ENCODE results near the gene STX10. TPM values are rescaled to one million over a fixed set of nuclear protein-coding genes. Genes with fewer than 3 reads are reported as not detected.

The STX10 gene
- total RNA-seq, 2 donors from 2014 or later, result 30.8 to 83.4 TPM

DNA sequence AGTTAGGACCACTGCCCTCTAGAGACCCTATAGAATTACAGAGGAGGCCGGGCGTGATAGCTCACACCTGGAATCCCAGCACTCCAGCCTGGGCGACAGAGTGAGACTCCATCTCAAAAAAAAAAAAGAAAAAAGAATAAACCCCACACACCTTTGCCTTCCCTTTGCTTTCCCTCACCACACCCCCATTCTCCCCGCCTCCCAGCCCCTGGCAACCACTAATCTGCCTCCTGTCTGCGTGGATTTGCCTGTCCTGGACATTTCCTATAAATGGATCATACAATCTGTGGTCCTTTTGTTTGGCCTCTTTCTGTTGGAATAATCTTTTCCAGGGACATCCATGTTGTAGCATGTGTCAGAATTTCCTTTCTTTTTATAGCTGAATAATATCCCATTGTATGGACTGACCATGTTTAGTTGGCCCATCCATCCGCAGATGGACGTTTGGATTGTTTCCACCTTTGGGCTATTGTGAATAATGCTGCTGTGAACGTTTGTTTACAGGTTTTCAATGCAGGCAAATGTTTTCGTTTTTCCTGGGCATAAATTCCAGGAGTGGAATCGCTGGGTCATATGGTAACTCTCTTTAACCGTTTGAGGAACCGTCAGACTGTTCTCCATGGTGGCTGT lies 16.8 kb downstream of the STX10 start:
- Histone ChIP-seq H3K36me3 (peaks cover 22% of the 10 kb centered on the region), H3K4me1 (ENCODE audit: control insufficient read depth in 1 of 2, low read depth in 2 of 2) (peaks cover 0 to 4% of the 10 kb centered on the region in 2 donors), H3K27me3 (replicated peaks; ENCODE audit: insufficient read depth) (no peaks in the 10 kb centered on the region), H3K4me3 (no peak overlapping the region), H3K27ac (no peak overlapping the region), H3K9me3 (no peaks in the 10 kb centered on the region)
- no peak for ATAC-seq (ENCODE audit: insufficient number of reproducible peaks, low FRiP score, low read depth)
- DNase-seq (ENCODE audit: low spot score), result no peak
- TF ChIP-seq, protein P1, sequence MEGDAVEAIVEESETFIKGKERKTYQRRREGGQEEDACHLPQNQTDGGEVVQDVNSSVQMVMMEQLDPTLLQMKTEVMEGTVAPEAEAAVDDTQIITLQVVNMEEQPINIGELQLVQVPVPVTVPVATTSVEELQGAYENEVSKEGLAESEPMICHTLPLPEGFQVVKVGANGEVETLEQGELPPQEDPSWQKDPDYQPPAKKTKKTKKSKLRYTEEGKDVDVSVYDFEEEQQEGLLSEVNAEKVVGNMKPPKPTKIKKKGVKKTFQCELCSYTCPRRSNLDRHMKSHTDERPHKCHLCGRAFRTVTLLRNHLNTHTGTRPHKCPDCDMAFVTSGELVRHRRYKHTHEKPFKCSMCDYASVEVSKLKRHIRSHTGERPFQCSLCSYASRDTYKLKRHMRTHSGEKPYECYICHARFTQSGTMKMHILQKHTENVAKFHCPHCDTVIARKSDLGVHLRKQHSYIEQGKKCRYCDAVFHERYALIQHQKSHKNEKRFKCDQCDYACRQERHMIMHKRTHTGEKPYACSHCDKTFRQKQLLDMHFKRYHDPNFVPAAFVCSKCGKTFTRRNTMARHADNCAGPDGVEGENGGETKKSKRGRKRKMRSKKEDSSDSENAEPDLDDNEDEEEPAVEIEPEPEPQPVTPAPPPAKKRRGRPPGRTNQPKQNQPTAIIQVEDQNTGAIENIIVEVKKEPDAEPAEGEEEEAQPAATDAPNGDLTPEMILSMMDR (IDR thresholded peaks at IDR 0.05), result no peak

GRCh38 chr19:13132471-13133180 lies 17.5 kb downstream of the STX10 start:
- no peak for DNase-seq (ENCODE audit: low spot score)
- no peak overlapping the region for H3K4me3 ChIP-seq
- TF ChIP-seq, protein P1 (IDR thresholded peaks at IDR 0.05), result no peak
- H3K4me1 ChIP-seq (ENCODE audit: control insufficient read depth in 1 of 2, low read depth in 2 of 2), result peaks cover 0 to 4% of the 10 kb centered on the region in 2 donors
- peaks cover 17% of the 10 kb centered on the region for H3K36me3 ChIP-seq
- H3K9me3 ChIP-seq, result no peaks in the 10 kb centered on the region
- H3K27me3 ChIP-seq (replicated peaks; ENCODE audit: insufficient read depth), result no peaks in the 10 kb centered on the region
- H3K27ac ChIP-seq, result no peak overlapping the region
- no peak for ATAC-seq (ENCODE audit: insufficient number of reproducible peaks, low FRiP score, low read depth)

DNA sequence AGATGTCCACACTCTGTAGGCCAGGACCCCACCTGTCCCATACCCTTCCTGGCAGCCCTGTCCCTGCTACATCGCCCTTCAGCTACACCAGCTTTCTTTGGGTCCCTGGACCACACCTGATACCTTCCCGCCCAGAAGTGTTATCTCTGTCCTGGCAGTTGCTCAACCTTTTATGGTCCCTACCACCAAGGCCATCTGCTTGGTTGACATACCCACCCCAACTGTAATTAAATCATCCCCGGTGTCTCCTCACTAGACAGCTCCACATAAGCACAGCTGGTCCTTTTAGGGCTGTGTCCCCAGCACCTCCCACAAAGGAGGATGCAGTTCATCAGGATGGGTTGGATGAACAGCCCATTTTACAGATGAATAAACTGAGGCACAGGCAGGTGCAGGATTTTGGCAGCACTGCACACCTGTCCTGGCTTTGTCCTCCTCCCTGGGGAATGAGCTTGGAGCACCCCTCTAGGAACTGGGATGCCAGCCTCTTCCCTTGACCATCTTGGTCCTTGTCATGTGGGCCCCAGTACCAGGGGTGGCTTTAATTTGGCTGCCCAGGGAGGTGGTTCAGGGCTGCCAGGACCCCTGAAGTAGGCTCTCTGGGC lies 19.2 kb downstream of the STX10 start:
- DNase-seq (ENCODE audit: low spot score) (no peak), ATAC-seq (ENCODE audit: insufficient number of reproducible peaks, low FRiP score, low read depth) (no peak)
- TF ChIP-seq, protein P1 (IDR thresholded peaks at IDR 0.05), result no peak
- H3K27ac ChIP-seq, result no peak overlapping the region
- H3K36me3 ChIP-seq, result peaks cover 7% of the 10 kb centered on the region
- H3K4me1 ChIP-seq (ENCODE audit: control insufficient read depth in 1 of 2, low read depth in 2 of 2), result peaks cover 0 to 4% of the 10 kb centered on the region in 2 donors
- H3K27me3 ChIP-seq (replicated peaks; ENCODE audit: insufficient read depth), result no peaks in the 10 kb centered on the region
- H3K4me3 ChIP-seq, result no peak overlapping the region
- no peaks in the 10 kb centered on the region for H3K9me3 ChIP-seq

DNA sequence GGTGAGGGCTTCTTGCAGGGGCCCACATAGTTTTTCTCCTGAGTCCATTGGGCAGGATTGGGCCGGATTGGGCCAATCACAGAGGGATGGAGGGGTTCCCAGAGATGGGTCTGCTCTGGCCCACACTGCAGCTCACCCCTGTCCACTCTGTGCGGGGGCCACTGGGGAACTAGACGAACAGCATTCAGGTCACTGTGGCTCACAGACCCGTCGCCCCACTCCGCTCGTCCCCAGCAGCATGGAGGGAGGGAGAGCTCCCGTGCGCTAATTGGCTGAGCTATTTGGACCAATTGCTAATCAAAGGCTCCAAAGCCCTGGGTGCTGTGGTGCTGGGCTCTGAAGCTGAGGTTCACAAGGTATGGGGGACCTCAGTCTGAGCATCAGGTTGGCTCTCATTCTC lies 20.8 kb downstream of the STX10 start:
- ATAC-seq (ENCODE audit: insufficient number of reproducible peaks, low FRiP score, low read depth) (no peak), DNase-seq (ENCODE audit: low spot score) (no peak)
- Histone ChIP-seq H3K36me3 (no peaks in the 10 kb centered on the region), H3K9me3 (no peaks in the 10 kb centered on the region), H3K27ac (no peak overlapping the region), H3K4me3 (no peak overlapping the region), H3K27me3 (replicated peaks; ENCODE audit: insufficient read depth) (no peaks in the 10 kb centered on the region), H3K4me1 (ENCODE audit: control insufficient read depth in 1 of 2, low read depth in 2 of 2) (peaks cover 0 to 3% of the 10 kb centered on the region in 2 donors)
- TF ChIP-seq, protein P1 (IDR thresholded peaks at IDR 0.05), result no peak

DNA sequence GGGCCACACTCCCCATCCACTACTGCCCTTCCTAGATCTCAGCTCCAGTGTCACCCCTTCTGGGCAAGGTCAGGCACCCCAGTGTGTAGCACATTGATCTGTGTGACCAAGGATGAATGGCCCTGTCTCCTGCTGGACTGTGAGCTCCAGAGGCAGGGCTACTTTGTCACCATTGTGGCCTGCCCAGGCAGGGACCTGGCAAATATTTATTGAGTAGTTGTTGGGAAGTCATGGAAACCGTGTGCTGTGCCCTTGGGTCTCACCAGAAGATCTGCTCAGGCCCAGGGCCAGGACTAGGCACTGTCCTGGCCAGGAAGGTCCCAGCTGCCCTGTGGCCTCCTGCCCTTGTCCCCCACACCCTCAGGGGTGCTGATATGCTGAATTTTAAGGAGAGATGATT lies 21.6 kb downstream of the STX10 start:
- TF ChIP-seq, protein P1 (IDR thresholded peaks at IDR 0.05), result no peak
- H3K4me3 ChIP-seq, result no peak overlapping the region
- no peaks in the 10 kb centered on the region for H3K9me3 ChIP-seq
- H3K27me3 ChIP-seq (replicated peaks; ENCODE audit: insufficient read depth), result no peaks in the 10 kb centered on the region
- no peak for ATAC-seq (ENCODE audit: insufficient number of reproducible peaks, low FRiP score, low read depth)
- DNase-seq (ENCODE audit: low spot score), result no peak
- H3K36me3 ChIP-seq, result no peaks in the 10 kb centered on the region
- H3K27ac ChIP-seq, result no peak overlapping the region
- no peaks in the 10 kb centered on the region for H3K4me1 ChIP-seq (ENCODE audit: control insufficient read depth in 1 of 2, low read depth in 2 of 2)

Measured in thoracic aorta (tissue), 2 donors.